Fibroblast of skin of left quadriceps (primary cell): ENCODE measurements around the gene GRIA1.

Experiments used
- DNase-seq, 2 experiments: peaks; one replicate each; pipeline ENCODE4 v3.0.0-alpha.2; 2013; ENCODE audit warnings: low read depth in 2 of 2

GRIA1 gene

DNA sequence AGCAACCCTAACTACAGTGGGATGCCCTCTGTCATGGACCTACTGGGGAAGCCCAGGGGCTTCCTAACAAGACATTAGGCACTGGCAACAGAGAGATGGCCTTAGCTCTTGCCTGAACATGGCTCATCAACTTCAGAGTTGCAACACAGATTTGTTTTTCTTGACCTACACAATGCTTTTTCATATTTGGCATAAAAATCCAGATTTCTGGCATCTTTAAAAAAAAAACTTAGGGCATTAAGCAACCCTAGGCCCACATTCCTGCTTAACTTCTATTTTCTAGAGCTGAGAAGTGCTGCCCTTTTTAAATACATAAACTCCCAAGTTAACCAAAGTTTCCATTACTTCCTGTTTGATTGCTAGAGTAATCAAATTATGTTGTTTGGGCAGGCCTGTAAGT, 8.0 kb downstream of the GRIA1 start:
- no peak for DNase-seq

DNA sequence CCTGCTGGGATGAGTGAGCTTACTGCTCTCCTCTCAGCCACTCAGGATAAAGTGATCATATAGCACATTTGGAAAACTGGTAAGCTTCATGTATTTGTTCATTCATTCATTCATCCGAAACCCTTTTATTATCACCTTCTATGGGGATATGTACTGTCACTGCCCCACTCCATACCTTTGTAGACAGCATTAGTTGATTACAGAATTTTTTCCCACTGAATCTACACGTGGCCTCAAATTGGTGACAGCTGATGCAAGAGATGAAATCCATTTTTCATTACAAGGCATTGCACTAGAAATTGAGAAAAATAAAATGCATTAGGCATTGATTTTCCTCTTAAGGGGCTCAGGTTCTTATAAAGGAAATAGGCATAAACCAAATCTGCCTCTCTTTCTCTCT, 9.7 kb downstream of the GRIA1 start:
- no peak for DNase-seq

DNA sequence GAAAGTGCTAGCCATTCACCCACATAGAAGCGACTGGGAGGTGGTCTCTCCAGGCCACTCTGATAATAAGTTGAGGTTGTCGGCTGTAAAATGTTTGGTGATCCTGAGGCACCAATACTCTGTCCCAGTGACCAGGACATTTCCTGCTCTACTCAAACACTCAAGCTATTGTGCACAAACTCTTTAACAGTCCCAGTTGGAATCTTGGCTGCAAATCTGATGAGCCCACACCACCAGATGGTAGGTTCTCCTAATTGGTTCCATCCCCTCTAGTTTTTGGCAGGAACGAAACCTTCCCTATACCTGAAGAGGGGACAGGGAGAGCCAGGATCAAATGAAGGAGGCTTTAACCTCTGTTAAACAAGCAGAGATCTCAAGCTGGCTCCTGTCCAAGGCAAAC, 14.3 kb downstream of the GRIA1 start:
- no peak for DNase-seq

DNA sequence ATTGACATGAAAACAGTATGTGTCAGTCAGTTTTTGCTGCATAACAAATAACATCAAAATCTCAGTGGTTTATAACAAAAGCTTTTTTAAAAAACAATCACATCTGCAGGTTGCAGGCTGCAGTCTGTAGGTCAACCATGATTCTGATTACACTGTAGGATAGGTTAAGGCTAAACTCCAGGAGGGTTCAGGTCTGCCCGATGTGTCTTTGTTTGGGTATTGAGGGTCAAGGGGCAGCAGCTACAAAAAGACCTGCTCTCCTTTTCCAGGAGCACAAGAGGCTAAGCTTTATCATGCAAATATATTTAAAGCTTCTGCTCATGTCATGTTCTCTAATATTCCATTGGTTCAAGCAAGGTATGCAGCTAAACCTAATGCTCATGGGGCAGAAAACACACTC, 18.2 kb downstream of the GRIA1 start:
- DNase-seq, result no peak

DNA sequence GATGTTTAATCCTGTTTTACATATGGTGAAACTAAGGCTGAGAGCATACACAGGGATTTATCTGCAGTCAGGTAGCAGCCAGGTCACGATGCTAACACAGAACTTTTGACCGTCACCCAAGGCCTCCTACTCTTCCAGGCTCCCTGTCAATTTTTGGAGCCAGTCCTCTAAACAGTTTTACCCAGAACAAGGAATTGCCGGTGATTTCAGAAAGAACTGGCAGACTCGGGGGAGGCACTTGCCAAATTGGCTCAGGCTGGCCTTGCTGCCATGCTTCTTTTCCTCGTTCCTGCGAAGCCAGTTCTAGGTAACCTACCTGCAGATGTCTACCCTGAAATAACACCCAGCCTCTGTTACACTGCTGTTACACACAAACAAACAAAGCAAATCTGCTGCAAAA, 21.2 kb downstream of the GRIA1 start:
- no peak for DNase-seq

DNA sequence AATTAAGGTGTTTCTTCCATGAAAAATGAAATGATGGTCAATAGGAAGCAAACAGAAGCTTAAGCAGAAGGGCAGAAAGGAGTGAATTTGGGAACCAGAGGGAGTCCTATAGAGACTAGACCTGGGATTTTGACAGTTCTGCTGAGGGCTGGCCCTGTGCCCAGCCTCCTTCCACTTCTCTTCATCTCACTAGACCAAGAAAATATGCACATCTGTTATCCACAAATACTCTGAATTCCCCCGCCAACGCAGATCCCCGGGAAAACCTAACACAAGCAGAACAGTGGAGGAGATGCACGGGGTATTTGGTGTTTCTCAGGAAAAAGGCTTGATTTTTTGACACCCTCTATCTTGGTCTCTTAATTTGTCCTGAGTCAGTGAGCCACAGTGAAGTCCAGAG, 22.7 kb downstream of the GRIA1 start:
- DNase-seq, result peak; percentile 84 to 85

DNA sequence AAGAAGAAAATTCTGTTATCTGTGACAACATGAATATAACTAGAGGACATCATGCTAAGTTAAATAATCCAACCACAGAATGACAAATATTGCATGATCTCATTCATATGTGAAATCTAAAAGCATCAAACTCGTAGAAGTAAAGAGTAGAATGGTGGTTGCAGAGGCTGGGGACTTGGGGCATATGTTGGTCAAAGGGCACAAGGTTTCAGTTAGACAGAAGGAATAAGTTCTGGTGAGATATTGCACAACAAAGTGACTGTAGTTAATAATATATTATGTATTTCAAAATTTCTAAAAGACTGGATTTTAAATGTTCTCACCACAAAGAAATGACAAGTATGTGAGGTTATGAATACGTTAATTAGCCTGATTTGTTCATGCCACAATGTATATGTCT, 24.8 kb downstream of the GRIA1 start:
- peak; percentile 61 to 68 for DNase-seq

DNA sequence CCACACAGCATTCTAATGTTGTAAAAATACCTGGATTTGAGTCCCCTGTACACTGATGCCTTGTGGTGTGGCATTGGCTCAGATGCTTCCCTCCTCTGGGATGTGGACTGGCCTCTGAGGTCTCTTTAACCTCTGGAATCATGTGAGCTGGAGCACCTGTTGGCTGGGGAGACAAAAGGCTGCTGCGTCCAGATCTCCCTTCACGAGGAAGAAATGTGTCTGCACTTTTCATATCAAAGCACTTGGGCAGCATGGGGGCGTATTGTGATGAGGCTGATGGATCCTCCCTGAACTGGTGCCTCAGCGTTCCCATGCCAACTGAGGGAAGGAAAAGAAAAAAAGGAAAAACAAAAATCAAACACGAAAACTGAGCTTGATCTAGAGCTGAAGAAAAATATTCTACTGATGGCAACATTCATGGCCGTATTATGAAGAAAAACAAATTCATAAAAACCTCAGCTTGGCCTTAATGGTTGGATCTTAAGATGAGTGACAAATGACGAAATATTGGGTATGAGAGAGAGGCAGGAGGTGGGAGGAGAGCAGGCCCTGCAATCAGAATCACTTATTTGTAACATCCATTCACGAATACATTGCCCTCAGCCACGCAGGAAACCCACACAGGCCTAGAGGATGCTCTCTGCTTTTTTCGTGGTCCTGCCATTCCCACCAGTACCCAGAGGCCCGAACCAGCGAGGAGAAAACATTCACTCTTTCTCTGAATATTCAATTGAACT, 26.2 kb downstream of the GRIA1 start:
- no peak for DNase-seq

DNA sequence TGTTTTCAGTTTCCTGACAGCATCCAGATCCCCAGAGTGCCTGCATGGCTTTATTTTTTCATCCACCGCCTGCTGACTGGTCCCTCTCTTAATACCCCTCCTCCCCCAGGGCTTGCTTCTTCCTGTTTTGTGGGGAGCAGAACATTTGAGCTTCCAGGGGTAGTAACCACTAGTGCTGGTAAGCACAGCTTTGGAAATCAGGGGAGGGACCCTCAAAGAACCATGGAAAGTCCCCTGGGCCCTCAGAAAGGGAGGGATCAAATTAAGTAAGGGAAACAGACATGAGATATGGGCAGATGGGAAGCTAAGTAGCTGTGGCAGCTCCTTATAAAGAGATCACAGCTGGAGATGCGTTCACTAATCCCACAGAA, 26.8 kb downstream of the GRIA1 start:
- no peak for DNase-seq

DNA sequence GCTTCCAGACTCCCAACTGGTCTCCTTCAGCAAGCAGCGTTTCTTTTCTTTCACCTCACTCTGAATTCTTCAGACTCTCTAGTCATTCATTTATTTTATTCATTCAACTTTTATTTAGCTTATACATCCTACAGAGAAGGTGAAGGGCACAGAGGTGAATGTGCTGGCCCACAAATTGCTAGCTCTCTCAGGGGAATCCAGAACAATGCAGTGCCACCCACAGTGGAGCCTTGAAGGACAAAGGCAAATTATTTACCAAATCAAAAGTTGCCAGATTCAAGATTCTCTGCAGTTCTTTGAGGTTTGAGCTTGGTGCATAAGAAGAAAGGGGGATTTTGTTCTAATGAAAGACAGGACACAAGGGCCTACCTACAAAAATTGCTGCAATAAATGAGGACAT, 29.7 kb downstream of the GRIA1 start:
- DNase-seq, result no peak

DNA sequence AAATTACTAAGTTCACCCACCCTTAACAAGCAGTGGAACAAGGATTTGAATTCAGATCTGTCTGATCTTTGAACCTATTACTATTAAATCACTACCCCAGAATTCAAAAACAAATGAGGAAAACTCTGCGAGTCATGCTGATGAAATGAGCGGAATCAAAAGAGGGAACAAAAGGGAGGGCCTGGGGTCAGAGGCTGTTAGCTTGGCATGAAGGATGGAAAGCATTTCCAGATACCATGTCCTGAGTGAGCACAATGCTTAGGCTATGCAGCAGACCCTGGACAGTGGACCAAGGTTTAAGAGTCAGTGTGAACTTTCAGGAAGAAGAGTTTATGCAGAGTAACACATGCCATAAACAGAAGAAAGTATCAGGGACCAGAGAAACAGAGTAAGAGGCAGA, 30.5 kb downstream of the GRIA1 start:
- no peak for DNase-seq

DNA sequence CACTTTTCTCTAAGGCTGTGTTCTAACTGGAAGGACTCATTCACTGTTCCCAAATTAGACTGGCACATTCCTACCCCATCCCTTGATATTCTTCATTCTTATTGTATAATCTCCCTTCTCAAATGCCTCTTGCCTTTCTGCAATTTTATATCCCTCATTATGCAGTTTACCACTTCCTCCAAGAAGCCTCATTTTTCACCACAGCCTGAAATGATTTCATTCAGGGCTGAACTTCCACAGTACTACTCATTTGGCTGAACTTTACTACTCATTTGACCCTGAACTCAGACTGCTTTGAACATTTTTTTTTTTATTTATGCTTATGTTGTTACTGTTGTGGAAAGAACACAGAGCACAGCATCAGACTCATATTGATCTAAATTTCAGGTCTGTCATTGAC, 32.7 kb downstream of the GRIA1 start:
- DNase-seq, result no peak

DNA sequence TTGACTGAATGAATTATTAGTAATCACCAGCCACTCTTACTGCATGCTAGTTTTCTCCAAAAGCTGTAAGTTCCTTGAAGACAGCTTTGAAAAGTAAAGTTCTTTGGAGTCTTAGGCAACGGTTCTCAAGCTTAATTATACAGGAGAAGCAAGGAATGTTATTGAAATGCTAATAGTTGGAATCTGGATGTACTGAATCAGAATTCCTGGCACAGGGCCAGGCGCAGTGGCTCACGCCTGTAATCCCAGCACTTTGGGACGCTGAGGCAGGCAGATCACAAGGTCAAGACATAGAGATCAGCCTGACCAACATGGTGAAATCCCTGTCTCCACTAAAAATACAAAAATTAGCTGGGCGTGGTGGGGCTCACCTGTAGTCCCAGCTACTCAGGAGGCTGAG, 33.4 kb downstream of the GRIA1 start:
- DNase-seq, result no peak

DNA sequence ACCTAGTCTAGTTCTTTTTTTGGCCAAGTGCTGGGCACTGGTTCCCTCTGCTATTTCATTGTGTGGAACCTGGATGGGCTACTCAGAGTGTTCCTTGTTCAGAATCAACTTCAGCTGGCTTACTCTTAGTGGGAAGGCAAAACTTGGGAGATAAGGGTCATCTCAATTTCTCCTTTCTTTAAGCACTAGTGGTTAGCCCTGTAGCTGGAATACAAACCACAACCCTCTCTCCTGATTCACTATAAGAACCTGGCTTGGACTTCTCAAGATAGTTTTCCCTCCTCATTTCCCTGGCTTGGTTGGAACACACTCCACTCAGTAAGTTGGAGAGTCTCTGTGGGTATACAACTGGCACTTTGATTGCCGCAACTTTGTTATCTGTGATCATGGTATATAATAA, 35.1 kb downstream of the GRIA1 start:
- DNase-seq, result no peak

DNA sequence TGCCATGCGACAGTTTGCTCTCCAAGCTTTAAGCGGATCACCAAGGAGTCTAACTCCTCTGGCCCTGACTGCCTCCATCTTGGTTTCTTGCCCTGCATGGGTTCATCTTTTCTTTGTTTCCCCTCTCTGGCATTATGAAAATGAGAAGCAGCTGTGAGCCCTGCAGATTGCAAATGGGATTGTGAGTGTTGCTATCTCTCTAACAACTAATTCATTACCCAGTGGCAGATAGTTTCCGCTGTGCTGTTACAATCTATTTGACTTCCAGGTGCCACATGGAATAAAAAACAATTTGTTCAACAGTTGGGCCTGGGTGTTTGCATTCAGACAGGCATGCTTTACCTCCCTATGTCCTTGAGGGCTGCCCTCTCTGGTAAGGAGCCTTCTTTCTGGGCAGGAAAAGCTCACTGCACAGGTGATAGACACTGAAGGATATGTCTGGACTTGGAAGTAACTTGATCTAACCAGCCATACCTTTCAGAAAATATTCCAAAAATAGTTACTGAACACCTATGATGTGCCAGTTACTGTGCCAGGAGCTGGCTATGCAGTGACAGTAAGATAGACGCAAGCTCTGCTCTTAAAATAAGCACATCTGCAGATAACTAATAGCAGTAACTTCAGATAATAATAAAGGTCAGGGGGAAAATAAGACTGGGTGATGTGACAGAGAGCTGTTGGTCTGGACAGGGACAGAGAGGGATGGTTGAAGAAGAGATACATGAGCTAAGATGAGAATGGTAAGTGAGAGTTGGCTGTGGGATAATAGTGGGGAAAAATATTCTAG, 40.1 kb downstream of the GRIA1 start:
- DNase-seq, result no peak

DNA sequence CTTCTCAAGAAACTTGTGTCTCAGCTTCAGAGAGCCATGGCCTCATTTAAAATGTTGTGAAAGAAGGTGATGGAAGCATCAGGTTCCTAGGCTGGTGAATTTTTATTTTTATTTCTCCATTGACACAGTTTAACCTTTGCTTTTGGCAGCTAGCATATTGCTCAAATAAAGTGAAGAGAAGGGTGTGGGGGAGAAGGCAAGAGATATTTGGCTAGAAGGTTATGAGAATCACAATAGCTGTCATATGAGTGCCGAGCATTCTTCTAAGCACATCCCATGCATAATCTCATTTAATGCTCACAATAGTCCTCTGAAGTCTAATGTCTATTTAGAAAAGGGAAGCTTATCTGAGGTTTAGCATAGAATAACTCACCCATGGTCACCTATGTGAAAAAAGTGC, 43.1 kb downstream of the GRIA1 start:
- no peak for DNase-seq

DNA sequence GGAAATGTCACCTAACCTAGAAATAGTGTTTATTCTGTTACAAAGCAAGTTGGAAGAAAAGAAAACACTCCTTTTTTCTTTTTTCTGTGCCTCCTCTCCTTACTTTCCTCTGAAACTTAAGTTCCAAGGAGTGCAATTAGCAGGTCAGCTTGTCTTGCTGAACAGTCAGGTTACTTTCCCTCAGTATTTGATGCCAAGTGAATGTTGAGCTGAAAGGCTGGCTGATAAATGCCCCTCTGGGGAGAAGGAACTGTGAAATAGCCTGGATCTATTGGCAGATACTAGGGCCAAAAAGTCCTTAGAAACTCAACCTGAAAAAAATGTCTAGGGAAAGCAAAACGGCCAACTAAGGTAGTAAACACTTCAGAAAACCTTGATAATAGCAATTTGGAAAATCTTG, 43.6 kb downstream of the GRIA1 start:
- no peak for DNase-seq

DNA sequence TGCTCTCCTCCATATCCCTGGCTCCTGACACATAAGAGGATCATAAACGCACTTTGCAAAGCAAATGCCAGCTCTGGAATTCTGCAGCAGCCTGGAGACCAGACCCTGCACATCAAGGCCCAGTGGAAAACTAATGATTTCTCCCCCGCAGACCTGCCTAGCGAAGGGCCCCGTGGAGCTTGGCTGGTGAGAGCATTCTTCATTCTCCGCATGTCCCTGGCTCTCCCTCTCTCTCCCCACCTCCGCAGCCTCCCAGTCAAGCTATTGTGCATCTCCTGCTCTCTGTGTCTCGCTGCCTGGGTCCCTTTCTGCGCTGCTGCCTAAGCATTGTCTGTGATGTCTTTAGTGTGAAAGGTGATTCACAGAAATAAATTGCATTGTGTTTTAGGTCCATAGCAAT, 46.7 kb downstream of the GRIA1 start:
- DNase-seq, result no peak

DNA sequence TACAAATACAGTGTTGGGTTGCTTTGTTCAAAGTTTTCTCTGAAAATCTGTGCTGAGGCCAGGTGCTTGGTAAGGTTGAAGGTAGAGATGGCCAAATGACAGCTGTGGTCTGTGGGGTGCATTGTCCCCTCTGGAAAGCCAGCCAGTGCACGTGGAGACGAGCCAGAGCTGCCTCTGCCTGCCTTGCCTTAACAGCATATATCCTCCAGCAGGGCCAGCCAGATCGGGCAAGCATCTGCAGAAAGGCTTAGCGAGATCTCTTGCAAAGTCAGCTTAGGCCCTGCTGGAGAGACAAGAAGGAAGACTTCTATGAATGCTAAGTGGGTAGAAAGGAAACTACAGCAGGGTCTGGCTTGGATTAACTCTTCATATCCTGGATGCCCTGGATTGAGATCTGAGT, 49.5 kb downstream of the GRIA1 start:
- DNase-seq, result no peak

DNA sequence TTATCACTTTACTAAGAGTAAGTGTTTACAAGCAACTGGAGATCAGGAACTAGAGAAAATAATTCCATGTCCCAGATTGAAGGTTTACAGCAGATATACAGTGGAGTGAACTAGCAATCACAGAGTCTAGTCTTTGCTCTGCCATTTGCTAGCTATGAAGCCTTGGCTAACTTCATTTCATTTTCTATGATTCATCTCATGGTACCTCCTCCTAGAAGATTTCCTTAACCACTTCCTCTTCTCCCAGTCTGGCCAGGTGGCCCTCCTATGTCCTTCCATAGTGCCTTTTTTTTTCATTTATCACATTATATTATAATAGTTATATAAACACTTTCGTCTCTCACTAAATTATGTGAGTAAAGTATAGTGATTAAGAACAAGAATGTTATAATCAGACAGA, 52.1 kb downstream of the GRIA1 start:
- DNase-seq, result no peak

DNA sequence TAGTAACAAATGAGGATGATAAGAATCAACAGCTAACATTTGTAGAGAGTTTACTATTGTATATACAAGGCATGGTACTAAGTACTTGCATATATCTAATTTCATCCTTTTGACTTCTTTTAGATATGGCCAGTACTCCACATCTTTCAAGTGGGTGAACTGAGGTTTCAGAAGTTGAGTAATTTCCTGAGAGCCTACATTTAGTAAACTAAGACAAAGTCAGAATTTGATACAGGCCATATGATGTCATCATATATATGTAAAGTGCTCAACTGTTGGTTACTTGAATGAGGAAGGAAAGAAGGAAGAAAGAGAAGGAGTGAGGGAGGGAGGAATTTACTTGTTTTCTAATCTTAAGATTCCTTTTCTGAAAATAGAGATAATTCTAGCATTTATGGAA, 52.8 kb downstream of the GRIA1 start:
- DNase-seq, result no peak

DNA sequence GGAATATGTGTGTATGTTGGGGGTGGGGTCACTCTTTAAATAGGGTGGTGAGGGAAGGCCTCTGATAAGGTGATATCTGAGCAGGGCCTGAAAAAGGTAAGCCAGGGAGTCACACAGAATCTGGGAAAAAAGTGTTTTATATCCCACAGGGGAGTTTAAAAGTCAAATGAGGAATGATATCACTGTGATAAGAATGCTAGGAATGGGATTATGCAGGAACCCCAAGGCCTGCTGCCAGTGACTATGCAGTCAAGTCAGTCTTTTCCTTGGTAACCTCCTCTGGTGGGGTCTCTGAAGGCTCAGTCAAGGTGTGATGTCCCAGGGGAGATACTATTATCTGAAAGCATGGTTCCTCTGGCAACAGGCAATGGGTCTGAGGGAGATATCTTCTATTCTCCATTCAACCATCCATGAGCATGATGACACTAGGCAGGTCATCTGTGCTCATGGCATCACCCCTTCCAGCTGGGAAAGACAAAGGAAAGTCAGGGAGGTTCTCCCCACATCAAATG, 53.5 kb downstream of the GRIA1 start:
- DNase-seq, result no peak

DNA sequence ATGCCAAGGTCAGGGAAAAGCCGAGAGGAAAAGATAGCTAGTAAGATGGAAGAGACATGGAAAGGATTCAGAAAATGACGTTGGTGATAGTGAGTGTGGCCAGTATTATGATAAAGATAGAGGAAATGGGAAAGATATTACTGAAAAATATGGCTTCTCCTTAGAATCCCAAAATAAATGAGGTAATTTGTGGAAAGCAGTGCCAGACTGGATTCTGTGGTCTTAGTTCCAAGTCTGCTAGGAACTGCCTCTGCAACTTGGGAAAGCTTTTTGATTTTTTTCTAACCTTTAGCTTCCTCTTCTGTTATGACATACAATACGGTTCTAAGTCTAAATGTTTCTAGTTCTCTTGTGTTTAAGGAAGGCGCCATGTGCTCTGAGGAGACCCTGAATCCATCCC, 54.2 kb downstream of the GRIA1 start:
- no peak for DNase-seq
